GM12872 (cell line): ENCODE data around the gene NPW.

Experiments
- CTCF ChIP-seq: IDR thresholded peaks from 3 replicates; pipeline ENCODE4 v1.5.1; 2011; ENCODE audit warnings: low read depth, mild to moderate bottlenecking, low read length, moderate library complexity; ENCODE audit not compliant: insufficient read depth

The NPW gene

GRCh38 chr16:1992704-1993317 lies 26.8 kb upstream of the NPW start:
- TF ChIP-seq CTCF = no peak

GRCh38 chr16:1993731-1994131 lies 25.9 kb upstream of the NPW start:
- no peak for TF ChIP-seq CTCF

- TF ChIP-seq CTCF = no peak
Observed at GRCh38 chr16:1997494-1998359, 21.9 kb upstream of the NPW start.

GRCh38 chr16:1998360-1998835 lies 21.2 kb upstream of the NPW start:
- no peak for TF ChIP-seq CTCF

- TF ChIP-seq CTCF = no peak
Observed at GRCh38 chr16:1998852-1999801, 20.5 kb upstream of the NPW start.

- TF ChIP-seq CTCF = no peak
Observed at GRCh38 chr16:1999866-2000514, 19.6 kb upstream of the NPW start.

GRCh38 chr16:2001035-2001434 lies 18.6 kb upstream of the NPW start:
- no peak for TF ChIP-seq CTCF
